AML-193 (cell line): Measurements from ENCODE around the gene GNB1.
A peak's percentile ranks its signal among the peaks of the same experiment; 100 is the strongest.
"Not testable (repeated sequence)": the region's sequence is repeated elsewhere in the genome, so short reads cannot be mapped to it uniquely, and the experiment has no call there.

Source experiments
- DNase-seq, 2 experiments: peaks; one replicate each; lab custom pipeline; 2025; lab: John Stamatoyannopoulos, UW

GNB1 gene

GRCh38 chr1:1889847-1890505 is 911 bp downstream of the GNB1 start:
- DNase-seq: peak; percentile 62 to 67

- DNase-seq: no peak
These were observed 1.7 kb downstream of the GNB1 start for GRCh38 chr1:1889090-1889750.

- DNase-seq: not testable (repeated sequence)
These were observed 7.0 kb downstream of the GNB1 start for GRCh38 chr1:1883890-1884289.

GRCh38 chr1:1883092-1883873 is 7.6 kb downstream of the GNB1 start:
- DNase-seq: no peak

- DNase-seq: no peak
These were observed 9.2 kb downstream of the GNB1 start for GRCh38 chr1:1881727-1882126.

GRCh38 chr1:1880617-1881312 is 10.1 kb downstream of the GNB1 start:
- DNase-seq: no peak

DNA sequence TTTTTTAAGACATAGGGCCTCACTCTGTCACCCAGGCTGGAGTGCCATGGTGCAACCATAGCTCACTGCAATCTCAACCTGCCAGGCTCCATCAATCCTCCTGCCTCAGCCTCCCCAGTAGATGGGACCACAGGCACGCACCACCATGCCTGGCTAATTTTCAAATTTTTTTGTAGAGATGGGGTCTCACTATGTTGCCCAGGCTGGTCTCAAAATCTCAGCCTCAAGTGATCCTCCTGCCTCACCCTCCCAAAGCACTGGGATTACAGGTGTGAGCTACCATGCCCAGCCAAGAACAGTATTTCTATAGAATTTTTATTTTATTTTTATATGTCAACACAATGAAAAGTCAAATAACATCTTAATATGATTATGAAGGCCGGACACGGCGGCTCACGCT is 10.9 kb downstream of the GNB1 start:
- no peak for DNase-seq

GRCh38 chr1:1877865-1878436 is 12.9 kb downstream of the GNB1 start:
- DNase-seq: no peak

GRCh38 chr1:1876335-1876930 is 14.5 kb downstream of the GNB1 start:
- no peak for DNase-seq

DNA sequence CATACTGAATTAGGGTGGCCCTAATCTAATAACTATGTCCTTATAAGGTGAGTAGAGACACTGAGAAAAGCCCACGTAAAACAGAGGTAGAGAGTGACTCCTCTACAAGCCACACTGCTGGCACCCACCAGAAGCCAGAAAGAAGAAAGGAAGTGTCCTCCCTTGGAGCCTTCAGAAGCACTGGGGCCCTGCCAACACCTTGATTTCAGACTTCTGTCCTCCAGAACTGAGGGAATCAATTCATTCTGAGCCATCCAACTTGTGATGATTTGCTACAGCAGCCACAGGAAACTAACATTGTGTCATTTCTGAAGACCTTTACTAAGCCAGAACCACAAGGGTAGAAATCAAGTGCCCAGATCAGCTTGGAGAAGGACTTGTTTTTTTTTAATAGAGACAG is 15.0 kb downstream of the GNB1 start:
- DNase-seq: no peak

- no peak for DNase-seq
These were observed 16.0 kb downstream of the GNB1 start for GRCh38 chr1:1874901-1875300.

DNA sequence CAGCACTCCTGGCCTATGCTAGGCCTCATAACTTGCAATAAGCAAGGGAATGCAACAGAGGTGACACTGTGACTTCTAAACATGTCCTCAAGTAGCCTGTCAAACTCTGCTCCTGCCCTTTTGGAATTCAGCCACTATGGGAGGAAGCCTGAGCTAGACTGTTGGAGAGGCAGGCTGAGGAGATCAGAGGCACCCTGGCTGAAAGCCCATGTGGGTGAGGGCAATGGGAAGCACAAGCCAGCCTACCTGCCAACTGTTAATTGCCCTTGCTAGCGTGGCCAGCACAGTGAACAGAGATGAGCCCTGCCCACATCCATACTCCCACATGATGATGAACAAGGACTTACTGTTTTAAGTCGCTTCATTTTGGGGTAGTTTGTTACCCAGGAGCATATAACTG is 17.7 kb downstream of the GNB1 start:
- no peak for DNase-seq

DNA sequence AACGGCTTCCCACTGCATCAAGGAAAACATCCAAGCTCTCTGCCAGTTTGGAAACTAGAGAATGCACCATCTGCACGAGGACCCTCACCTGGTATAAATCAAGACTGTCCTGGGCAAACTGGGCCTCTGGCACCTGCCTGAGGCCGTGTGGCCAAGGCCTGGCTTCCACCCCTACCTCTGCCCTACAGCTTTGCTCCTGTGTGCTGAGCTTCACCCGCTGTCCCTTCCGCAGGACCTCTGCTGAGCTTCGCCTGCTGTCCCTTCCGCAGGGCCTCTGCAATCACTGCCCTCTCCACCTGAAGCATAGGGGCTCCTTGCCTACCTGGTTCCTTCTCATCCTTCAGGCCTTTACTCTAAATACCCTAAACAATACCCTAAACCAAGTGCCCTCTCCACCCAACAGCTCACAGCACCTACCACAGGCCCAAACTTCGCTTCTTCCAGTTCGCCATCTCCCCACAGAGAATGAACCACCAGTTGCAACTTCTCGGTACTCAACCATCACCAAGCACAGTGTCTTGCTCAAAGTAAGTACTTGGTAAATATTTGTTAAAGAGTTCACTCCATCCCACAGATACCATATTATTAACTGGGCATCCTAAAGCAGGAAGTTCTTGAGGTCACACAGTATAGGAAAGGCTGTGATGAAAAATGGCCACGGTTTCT is 18.4 kb downstream of the GNB1 start:
- DNase-seq: no peak

- DNase-seq: peak; percentile 29 to 56
These were observed 21.4 kb downstream of the GNB1 start for GRCh38 chr1:1869469-1869868.

DNA sequence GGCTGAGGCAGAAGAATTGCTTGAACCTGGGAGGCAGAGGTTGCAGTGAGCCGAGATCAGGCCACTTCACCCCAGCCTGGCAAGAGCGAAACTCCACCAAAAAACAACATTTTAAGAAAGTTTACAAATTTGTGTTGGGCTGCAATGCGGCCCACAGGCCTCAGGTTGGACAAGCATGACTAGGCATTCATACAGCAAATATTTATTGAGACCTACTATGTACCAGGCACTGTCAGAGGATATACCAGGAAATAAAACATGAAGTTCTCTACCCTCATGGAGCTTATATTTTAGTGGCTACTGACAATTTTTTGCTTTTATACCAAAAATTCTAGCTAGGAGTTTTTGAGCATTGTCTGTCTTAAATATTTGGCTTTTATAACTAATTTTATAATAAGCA is 23.7 kb downstream of the GNB1 start:
- DNase-seq: no peak

DNA sequence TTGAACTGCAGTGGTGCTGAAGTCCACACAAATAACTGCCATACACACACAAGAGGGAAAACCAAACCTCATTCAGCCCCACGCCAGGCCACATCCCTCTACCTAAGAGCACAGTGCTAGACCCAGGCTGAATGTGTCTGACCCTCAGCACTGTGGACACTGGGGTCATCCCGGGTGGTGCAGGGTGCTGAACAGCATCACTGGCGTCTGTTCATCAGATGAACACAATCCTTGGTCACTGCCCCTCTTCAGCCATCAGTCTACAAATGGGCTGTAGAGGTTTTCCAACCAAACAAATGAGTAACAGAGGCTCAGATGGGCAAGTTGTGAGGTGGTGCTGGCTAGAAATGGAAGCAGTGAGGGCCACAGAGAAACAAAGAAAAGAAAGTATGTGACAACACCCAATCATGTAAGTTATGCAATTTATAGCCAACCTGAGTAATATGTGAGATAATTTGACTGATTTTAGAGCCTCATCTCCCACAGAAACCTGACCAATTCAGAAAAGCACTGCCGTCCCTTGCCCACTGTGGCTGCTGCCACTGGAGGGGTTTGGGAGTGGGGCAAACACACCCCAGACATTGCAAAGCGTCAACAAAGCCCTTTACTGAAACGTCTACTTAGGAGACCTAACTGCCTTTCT is 27.9 kb downstream of the GNB1 start:
- DNase-seq: no peak

GRCh38 chr1:1861761-1862310 is 29.1 kb downstream of the GNB1 start:
- DNase-seq: not testable (repeated sequence)

- DNase-seq: no peak
These were observed 29.6 kb downstream of the GNB1 start for GRCh38 chr1:1861339-1861730.

DNA sequence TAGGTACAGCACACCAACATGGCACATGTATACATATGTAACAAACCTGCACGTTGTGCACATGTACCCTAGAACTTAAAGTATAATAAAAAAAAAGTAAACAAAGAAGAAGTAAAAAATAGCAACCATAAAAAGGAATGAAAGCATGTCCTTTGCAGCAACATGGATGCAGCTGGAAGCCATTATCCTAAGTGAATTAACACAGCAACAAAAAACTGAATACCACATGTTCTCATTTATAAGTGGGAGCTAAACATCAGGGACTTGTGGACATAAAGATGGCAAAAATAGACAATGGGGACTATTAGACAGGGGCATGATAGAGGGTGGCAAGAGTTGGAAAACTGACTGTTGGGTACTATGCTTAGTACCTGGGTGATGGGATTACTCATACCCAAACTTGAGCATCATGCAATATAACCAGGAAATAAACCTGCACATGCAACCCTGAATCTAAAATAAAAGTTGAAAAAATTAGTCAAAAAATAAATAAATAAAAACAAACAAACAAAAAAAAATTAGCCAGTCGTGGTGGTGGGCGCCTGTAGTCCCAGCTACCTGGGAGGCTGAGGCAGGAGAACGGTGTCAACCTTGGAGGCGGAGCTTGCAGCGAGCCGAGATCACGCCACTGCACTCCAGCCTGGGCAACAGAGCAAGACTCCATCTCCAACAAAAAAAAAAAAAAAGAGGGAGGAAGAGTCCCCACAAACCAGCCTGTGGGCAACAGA is 30.8 kb downstream of the GNB1 start:
- DNase-seq: not testable (repeated sequence)
